HG03175 (cell line): ENCODE measurements around the gene UBE2M.
"Not testable (repeated sequence)": the region's sequence is repeated elsewhere in the genome, so short reads cannot be mapped to it uniquely, and the experiment has no call there.

Experiments
- ATAC-seq: cut with Tn5 transposase; IDR thresholded peaks from one replicate; pipeline ENCODE4 v1.9.1; 2021; ENCODE audit warnings: mild to moderate bottlenecking, moderate library complexity; ENCODE audit not compliant: unreplicated experiment

The UBE2M gene

DNA sequence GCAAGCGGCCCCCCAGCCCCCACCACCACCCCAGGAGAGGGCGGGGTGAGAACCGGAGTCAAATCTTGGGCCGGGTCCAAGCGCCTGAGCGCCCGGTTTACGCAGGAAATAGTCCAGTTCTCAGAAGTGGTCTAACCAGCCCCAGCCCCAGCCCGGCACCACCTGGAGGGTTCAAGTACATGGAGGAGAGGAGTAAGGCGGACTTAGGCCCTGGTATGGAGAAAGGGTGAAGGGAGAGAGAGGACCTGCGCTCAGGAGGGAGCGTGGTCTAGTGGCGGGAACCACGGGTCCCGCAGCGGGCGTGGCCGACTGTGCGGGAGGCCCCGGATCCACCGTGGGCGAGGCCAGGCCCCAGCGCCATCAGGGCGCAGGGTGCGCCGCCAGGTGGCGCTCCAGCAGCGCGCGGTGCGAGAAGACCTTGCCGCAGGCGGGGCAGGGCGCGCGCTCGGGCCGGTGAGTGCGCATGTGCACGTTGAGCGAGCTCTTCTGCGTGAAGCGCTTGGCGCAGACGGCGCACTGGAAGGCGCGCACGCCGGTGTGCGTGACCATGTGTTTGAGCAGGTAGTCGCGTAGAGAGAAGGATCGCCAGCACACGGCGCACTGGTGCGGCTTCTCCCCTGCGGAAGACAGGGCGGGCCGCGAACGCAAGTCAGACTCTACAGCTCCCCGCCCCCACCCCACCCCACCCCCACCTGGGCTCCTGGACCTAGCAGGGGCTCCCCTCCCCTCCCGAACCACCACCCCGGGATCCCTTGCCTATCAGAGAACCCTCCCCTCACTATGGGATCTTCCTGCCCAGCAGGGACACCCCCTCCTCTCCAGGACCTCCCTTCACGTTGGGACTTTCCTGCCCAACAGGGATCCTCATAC is 44.5 kb downstream of the UBE2M start:
- ATAC-seq: peak; percentile 79

DNA sequence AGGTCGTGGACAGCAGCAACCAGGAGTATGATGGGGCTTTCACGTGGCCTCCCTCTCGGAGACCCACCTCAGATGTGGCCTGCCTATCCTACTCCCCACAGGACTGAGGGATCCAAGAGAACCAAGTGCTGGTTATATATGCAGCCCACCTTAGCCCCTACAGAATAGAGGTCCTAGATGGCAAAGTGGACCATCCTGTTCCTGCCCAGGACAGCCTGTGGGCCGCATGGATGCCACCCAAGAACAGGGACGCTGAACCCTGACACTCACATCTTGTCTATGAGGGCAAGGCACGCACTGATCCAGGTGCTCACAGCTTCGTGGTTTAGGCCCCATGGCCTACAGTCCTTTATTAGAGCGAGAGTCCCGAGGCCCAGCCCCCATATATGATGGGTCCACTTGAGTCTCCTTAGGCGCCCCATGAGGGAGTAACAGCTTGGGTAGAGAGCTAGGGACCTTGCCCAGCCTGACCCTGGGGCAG is 45.2 kb downstream of the UBE2M start:
- ATAC-seq: no peak

DNA sequence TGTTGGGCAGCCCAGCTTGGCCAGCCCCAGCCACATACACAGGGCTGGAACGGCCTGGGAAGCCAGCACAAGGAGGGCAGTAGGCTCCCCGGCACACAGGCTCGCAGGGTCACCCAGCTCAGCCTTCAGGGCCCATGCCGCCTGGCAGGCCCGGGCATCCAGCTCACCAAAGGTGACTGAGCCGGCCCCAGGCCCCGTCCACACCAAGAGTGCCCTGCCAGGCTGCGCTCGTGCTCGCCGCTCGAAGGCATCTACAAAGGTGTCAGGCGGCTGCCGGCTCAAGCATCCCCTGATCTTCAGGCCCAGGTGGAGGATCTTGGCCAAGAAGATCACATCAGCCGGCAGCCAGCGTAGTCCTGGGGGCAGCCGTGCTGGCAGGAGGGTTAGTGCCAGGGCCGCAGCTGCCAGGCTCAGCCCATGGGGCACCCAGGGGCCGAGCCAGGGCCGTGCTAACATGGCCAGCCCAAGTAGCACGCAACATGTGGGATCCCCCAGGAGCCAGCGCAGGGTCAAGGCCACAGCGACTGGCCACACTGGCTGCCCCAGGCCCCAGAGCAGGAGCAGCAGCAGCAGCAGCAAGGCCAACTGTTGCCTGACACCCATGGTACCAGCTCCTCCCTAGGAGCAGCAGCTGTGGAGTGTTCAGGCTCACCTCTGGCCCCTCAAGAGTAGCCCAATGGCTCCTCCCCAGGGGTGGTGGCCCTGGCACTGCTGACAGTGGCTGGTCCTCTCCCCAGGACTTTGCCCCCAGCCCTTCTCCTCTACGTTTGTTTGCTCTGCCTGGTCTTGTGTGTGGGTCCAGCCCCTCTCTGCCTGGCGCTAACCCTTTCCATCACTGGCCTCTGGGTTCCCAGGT is 46.8 kb downstream of the UBE2M start, which contains the start of gene SLC27A5:
SLC27A5 (minus strand) TSS at position 640 of the 856 bp plus-strand sequence; CDS start at position 603, 37 bp downstream.
- ATAC-seq: no peak

DNA sequence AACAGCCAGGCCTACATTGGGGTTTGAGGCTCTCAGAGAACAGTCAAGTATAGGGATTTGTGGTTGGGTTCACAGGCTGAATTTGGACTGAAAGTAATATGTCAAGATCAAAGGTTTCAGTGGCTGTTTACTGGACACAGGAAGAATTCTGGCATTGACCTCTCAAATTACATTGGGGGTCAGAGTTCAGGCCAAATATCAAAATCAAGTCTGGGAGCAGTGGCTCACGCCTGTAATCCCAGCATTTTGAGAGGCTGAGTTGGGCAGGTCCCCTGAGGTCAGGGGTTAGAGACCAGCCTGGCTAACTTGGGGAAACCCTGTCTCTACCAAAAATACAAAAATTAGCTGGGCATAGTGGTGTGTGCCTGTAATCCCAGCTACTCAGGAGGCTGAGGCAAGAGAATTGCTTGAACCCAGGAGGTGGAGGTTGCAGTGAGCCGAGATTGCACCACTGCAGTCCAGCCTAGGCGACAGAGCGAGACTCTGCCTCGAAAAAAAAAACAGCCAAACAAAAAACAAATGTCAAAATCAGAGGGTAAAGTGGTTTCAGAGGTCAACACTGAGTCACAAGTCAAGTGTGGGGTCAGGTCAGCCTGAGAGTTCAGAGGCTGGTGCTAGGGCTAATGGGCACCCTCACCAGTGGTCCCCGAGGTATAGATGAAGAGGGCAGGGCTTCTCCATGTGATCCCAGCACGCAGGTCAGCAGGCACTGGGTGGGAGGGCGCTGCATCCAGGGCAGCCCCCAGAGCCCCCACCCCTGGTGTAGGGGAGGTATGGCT is 48.1 kb downstream of the UBE2M start:
- no peak for ATAC-seq

DNA sequence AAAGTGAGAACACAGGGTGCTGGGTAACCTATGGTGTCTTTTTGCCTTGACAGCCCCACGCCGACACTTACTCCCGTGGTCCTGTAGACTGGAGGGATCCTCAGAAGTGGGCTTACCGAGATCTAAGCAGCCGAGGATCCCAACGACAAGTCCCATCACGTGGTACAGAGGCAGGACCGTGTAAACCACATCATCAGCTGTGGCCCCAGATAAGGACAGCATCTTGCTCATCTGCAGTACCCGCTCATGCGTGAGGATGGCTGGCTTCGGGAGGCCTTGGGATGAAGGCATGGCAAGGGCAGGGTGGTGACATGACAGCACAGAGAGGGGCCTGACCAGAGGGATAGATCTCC is 48.7 kb downstream of the UBE2M start:
- no peak for ATAC-seq

DNA sequence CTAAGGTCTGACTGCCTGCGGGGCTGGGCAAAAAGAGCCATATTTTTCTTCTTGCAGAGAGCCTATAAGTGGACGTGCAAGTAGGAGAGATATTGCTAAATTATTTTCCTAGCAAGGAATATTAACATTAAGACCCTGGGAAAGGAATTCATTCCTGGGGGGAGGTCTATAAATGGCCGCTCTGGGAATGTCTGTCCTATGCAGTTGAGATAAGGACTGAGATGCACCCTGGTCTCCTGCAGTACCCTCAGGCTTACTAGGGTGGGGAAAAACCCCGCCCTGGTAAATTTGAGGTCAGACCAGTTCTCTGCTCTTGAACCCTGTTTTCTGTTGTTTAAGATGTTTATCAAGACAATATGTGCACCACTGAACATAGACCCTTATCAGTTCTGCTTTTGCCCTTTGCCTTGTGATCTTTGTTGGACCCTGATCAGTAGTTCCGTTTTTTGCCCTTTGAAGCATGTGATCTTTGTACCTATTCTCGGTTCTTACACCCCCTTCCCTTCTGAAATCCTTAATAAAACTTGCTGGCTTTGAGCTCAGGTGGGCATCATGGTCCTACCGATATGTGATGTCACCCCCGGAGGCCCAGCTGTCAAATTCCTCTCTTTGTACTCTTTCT is 50.7 kb downstream of the UBE2M start:
- not testable (repeated sequence) for ATAC-seq
